NCI-H82 treated with DMSO at 0.1 percent for 48 hours (cell line): ENCODE results near the gene PTPRM.

Experiments used
- DNase-seq: peaks from one replicate; lab custom pipeline; 2025; ENCODE audit not compliant: unreplicated experiment; lab: John Stamatoyannopoulos, UW

The PTPRM gene

GRCh38 chr18:8448130-8448529 lies 881.0 kb downstream of the PTPRM start:
- no peak for DNase-seq

- no peak for DNase-seq
These were observed 882.9 kb downstream of the PTPRM start for GRCh38 chr18:8450013-8450412.

- DNase-seq, result no peak
These were observed 884.0 kb downstream of the PTPRM start for GRCh38 chr18:8450898-8451665.

GRCh38 chr18:8453528-8453927 lies 886.4 kb downstream of the PTPRM start:
- DNase-seq, result no peak

- DNase-seq, result no peak
These were observed 887.0 kb downstream of the PTPRM start for GRCh38 chr18:8454136-8454535.

GRCh38 chr18:8455661-8456614 lies 888.8 kb downstream of the PTPRM start:
- no peak for DNase-seq
